NCI-H2171 treated with DMSO at 0.1 percent for 48 hours (cell line): Measurements from ENCODE around the gene SHMT2.

ENCODE experiments used
- DNase-seq: peaks from one replicate; lab custom pipeline; 2025; lab: John Stamatoyannopoulos, UW

The SHMT2 gene

GRCh38 chr12:57229634-57230380, at the start of gene SHMT2:
TSS of gene SHMT2 (plus strand) at chr12:57229711. CDS start at chr12:57229779, 68 bp downstream.
- DNase-seq, result peak; percentile 96

- no peak for DNase-seq
These were observed 49.1 kb upstream of the SHMT2 start for GRCh38 chr12:57180321-57180989.

GRCh38 chr12:57181072-57181471, 48.4 kb upstream of the SHMT2 start:
- DNase-seq, result no peak

GRCh38 chr12:57181561-57182155, 47.9 kb upstream of the SHMT2 start:
- no peak for DNase-seq

- DNase-seq, result peak; percentile 69
These were observed 46.5 kb upstream of the SHMT2 start for GRCh38 chr12:57182918-57183575.

- DNase-seq, result no peak
These were observed 45.4 kb upstream of the SHMT2 start for GRCh38 chr12:57183939-57184725.

GRCh38 chr12:57185403-57185802, 44.1 kb upstream of the SHMT2 start:
- no peak for DNase-seq

- DNase-seq, result no peak
These were observed 43.5 kb upstream of the SHMT2 start for GRCh38 chr12:57185906-57186508.

GRCh38 chr12:57187222-57188089, 42.1 kb upstream of the SHMT2 start:
- no peak for DNase-seq

GRCh38 chr12:57188090-57188425, 41.5 kb upstream of the SHMT2 start:
- no peak for DNase-seq

GRCh38 chr12:57190037-57190436, 39.5 kb upstream of the SHMT2 start:
- DNase-seq, result peak; percentile 82

- DNase-seq, result no peak
These were observed 38.7 kb upstream of the SHMT2 start for GRCh38 chr12:57190821-57191220.

GRCh38 chr12:57191410-57191809, 38.1 kb upstream of the SHMT2 start:
- DNase-seq, result no peak

GRCh38 chr12:57192920-57193319, 36.6 kb upstream of the SHMT2 start:
- DNase-seq, result no peak

GRCh38 chr12:57193706-57194245, 35.7 kb upstream of the SHMT2 start:
- DNase-seq, result peak; percentile 28

GRCh38 chr12:57194253-57194652, 35.3 kb upstream of the SHMT2 start:
- no peak for DNase-seq

- no peak for DNase-seq
These were observed 34.3 kb upstream of the SHMT2 start for GRCh38 chr12:57195186-57195585.

GRCh38 chr12:57195611-57196371, 33.7 kb upstream of the SHMT2 start:
- DNase-seq, result no peak

GRCh38 chr12:57196439-57196838, 33.1 kb upstream of the SHMT2 start:
- DNase-seq, result no peak
